HUES6 (cell line): ENCODE results near the gene UMAD1.

Experiments used
- H3K27ac ChIP-seq: 2 replicates; pipeline ENCODE4 v1.7.0; 2013; ENCODE audit warnings: low read depth, mild to moderate bottlenecking, low read length, inconsistent platforms
- H3K27me3 ChIP-seq: 2 replicates; pipeline ENCODE4 v1.6.1; 2013; ENCODE audit warnings: low read length; ENCODE audit not compliant: control insufficient read depth, insufficient read depth
- H3K36me3 ChIP-seq: 2 replicates; pipeline ENCODE4 v1.6.1; 2013; ENCODE audit warnings: low read length; ENCODE audit not compliant: control insufficient read depth, insufficient read depth
- H3K4me1 ChIP-seq: 2 replicates; pipeline ENCODE4 v1.6.1; 2013; ENCODE audit warnings: low read length; ENCODE audit not compliant: control insufficient read depth, insufficient read depth
- H3K4me3 ChIP-seq: 2 replicates; pipeline ENCODE4 v1.5.1; 2013; ENCODE audit warnings: low read depth, low read length
- H3K9ac ChIP-seq: one replicate; pipeline ENCODE4 v1.6.1; 2013; ENCODE audit warnings: mild to moderate bottlenecking, low read length
- H3K9me3 ChIP-seq: 2 replicates; pipeline ENCODE4 v1.6.1; 2013; ENCODE audit warnings: low read depth, low read length; ENCODE audit not compliant: control insufficient read depth, insufficient read depth

Gene UMAD1

DNA sequence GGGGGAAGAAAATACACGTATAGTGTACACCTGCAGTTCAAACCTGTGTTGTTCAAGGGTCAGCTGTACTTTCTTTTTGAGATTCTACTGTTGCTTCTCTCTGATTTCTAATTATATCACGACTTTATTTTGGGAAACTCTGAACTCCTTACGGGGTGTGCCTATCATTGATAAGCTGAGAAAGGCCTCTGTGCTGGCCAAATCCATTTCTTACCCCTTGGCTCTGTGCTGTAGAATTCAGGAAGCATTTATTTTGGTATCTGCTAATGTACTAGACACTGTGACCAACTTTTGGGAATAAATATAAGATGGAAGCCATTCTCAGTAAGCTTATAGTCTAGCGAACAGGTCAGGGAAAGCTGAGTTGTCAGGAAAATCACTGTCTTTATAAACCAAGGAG lies 104.7 kb downstream of the UMAD1 start:
- no peaks in the 10 kb centered on the region for H3K36me3 ChIP-seq
- H3K27me3 ChIP-seq = no peaks in the 10 kb centered on the region
- no peaks in the 10 kb centered on the region for H3K4me1 ChIP-seq
- no peak overlapping the region for H3K27ac ChIP-seq
- H3K4me3 ChIP-seq = no peak overlapping the region
- no peak overlapping the region for H3K9ac ChIP-seq
- H3K9me3 ChIP-seq = no peaks in the 10 kb centered on the region

- no peak overlapping the region for H3K9ac ChIP-seq
- no peaks in the 10 kb centered on the region for H3K36me3 ChIP-seq
- H3K4me1 ChIP-seq = no peaks in the 10 kb centered on the region
- H3K27me3 ChIP-seq = no peaks in the 10 kb centered on the region
- no peaks in the 10 kb centered on the region for H3K9me3 ChIP-seq
- no peak overlapping the region for H3K27ac ChIP-seq
- H3K4me3 ChIP-seq = no peak overlapping the region
These were observed 105.4 kb downstream of the UMAD1 start for GRCh38 chr7:7745966-7746365.

- H3K36me3 ChIP-seq = no peaks in the 10 kb centered on the region
- H3K4me3 ChIP-seq = no peak overlapping the region
- no peak overlapping the region for H3K27ac ChIP-seq
- no peaks in the 10 kb centered on the region for H3K9me3 ChIP-seq
- H3K27me3 ChIP-seq = no peaks in the 10 kb centered on the region
- peaks cover 4% of the 10 kb centered on the region for H3K4me1 ChIP-seq
- H3K9ac ChIP-seq = no peak overlapping the region
These were observed 105.9 kb downstream of the UMAD1 start for GRCh38 chr7:7746458-7746857.

- Histone ChIP-seq H3K27me3 (no peaks in the 10 kb centered on the region), H3K4me3 (no peak overlapping the region), H3K4me1 (peaks cover 6% of the 10 kb centered on the region), H3K27ac (no peak overlapping the region), H3K9ac (no peak overlapping the region), H3K9me3 (no peaks in the 10 kb centered on the region), H3K36me3 (no peaks in the 10 kb centered on the region)
These were observed 110.2 kb downstream of the UMAD1 start for GRCh38 chr7:7750571-7751242.

GRCh38 chr7:7751243-7752092 lies 110.9 kb downstream of the UMAD1 start:
- no peak overlapping the region for H3K27ac ChIP-seq
- peaks cover 6% of the 10 kb centered on the region for H3K4me1 ChIP-seq
- no peak overlapping the region for H3K4me3 ChIP-seq
- H3K27me3 ChIP-seq = no peaks in the 10 kb centered on the region
- H3K9ac ChIP-seq = no peak overlapping the region
- H3K9me3 ChIP-seq = no peaks in the 10 kb centered on the region
- H3K36me3 ChIP-seq = no peaks in the 10 kb centered on the region

- H3K9me3 ChIP-seq = no peaks in the 10 kb centered on the region
- H3K4me1 ChIP-seq = peaks cover 2% of the 10 kb centered on the region
- H3K27me3 ChIP-seq = no peaks in the 10 kb centered on the region
- H3K36me3 ChIP-seq = no peaks in the 10 kb centered on the region
- H3K9ac ChIP-seq = no peak overlapping the region
- H3K4me3 ChIP-seq = no peak overlapping the region
- no peak overlapping the region for H3K27ac ChIP-seq
These were observed 116.0 kb downstream of the UMAD1 start for GRCh38 chr7:7756577-7756976.

DNA sequence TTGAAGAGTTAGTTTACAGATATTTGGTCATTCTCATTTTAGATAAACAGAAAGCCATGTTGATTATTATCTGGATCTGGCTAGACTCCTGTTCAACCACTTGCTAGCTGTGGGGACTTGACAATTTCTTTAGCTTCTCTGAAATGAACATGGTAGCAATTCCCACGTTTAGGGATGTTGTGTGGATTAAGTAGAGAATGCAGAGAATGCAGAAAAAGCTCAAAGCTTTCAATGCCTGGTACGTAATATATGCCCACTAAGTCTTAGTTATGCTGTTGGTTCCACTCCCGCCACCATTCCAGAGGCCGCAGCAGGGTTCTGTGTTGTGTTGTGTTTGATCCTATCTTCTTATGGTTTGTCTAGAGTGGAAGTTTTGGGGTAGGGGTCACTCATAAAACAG lies 117.0 kb downstream of the UMAD1 start:
- Histone ChIP-seq H3K9ac (no peak overlapping the region), H3K27me3 (no peaks in the 10 kb centered on the region), H3K27ac (no peak overlapping the region), H3K36me3 (no peaks in the 10 kb centered on the region), H3K9me3 (no peaks in the 10 kb centered on the region), H3K4me1 (peaks cover 4% of the 10 kb centered on the region), H3K4me3 (no peak overlapping the region)

DNA sequence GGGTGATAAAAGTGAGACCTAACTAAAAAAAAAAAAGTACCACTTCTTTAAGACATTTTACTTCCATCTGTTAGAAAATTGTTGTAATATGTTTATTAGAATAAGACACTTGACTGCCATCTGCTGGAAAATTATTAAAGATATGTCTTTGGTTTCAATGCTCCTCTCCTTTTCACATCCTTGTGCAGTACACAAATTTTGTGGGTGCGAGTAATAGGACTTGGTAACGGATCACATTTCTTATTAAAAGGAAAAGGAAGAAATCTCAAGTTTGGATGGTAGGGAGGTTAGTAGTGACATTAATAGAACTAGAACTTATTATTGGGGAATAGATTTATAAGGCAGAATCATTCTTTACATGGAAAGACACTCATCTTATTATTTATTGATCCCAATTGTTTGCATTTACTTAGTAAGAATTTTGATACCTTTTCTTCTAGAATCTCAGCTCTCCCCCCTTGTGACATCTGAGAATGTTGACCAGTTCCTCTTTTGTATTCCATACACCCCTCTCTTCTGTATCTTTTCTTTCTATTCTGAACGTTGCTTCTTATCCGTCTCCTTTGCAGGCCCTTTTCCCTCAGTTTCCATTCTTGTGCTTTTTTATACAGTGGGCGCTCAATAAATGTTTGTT lies 120.9 kb downstream of the UMAD1 start:
- Histone ChIP-seq H3K4me1 (peaks cover 6% of the 10 kb centered on the region), H3K4me3 (no peak overlapping the region), H3K9me3 (no peaks in the 10 kb centered on the region), H3K9ac (no peak overlapping the region), H3K36me3 (no peaks in the 10 kb centered on the region), H3K27me3 (no peaks in the 10 kb centered on the region), H3K27ac (no peak overlapping the region)

DNA sequence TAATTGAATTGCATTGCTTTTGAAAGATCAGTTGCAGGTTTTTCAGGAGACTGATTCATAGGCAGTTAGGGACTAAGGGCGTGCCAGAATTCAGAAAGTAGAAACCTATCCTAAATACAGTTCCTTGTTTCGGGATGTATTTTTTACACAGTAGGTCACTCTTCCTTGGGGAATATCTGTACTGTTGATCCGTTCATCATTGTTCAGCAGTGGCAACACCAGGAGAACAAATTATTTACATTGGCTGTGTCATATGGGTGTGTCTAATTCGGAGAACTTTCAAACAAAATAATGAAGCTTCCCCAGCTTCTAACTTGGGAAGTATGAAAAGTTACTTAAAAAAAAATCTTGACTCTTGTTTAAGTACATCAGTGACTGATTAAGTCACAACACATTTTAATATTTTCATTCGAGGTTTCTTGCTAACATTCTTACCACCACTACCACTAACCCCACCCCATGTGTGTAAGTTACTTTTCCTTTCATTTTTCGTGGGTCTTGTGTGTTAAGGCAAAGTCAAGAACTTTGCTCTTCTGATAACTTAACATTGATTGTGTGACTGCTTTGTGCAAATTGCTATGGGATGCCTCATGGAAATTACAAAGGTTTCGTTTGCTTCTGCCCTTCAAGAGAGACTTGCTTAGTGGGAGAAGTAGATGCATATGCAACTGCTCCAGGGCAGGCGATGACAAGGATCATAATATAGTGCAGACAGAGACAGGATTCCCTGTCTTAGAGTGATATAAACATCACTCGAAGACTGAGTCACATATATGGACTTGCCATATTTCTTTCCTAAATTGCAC lies 121.6 kb downstream of the UMAD1 start:
- no peak overlapping the region for H3K9ac ChIP-seq
- H3K27ac ChIP-seq = no peak overlapping the region
- no peak overlapping the region for H3K4me3 ChIP-seq
- no peaks in the 10 kb centered on the region for H3K36me3 ChIP-seq
- H3K4me1 ChIP-seq = peaks cover 6% of the 10 kb centered on the region
- H3K9me3 ChIP-seq = no peaks in the 10 kb centered on the region
- H3K27me3 ChIP-seq = no peaks in the 10 kb centered on the region

DNA sequence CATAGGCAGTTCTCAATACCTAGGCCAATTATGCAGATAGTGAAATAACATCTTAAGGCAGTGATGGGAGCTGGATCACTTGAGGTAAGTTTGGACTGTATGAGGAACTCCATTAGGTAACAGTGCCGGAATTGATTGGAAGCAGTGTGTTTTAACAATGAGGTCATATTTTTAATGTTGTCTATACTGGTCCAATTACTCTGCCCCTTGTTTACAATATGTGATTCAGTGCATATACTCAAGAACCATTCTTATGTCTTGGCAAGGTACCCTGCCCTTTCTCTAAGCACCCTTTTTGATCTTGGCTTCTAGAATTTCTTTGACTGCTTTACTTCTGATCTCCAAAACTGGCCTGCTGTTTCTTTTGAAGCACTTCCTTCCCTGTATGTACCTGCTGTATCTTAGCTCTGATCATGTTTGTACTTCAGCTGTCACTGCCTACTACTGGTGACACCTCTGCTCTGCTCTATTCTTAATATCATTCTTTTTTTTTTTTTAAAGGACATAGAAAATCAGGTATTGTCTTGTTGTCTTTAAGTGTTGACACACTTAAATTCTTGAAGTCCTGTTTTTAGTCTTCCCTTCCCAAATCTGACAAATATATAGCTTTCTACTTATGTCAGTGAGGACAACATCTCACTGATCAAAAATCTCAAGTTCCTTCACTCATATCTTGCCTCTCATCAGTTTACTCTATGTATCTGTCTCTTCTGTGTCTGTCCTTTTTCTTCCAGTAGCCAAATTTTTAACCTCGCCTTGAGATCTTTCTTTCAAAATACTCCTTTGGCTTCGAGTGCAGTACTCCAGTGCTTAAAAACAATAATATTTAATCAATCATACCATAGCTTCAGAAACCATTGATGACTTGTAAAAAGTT lies 124.2 kb downstream of the UMAD1 start:
- no peak overlapping the region for H3K27ac ChIP-seq
- no peak overlapping the region for H3K4me3 ChIP-seq
- H3K9ac ChIP-seq = no peak overlapping the region
- H3K4me1 ChIP-seq = peaks cover 6% of the 10 kb centered on the region
- H3K36me3 ChIP-seq = no peaks in the 10 kb centered on the region
- no peaks in the 10 kb centered on the region for H3K9me3 ChIP-seq
- H3K27me3 ChIP-seq = no peaks in the 10 kb centered on the region
